ENCODE results near the gene ECEL1.

Gene ECEL1

GRCh38 chr2:232532419-232532818 lies 44.8 kb upstream of the ECEL1 start:
- Histone ChIP-seq H3K27me3 (replicated peaks; ENCODE audit: control insufficient read depth, insufficient read depth, low read length) (no peaks in the 10 kb centered on the region; the same call in 1 of the 2 replicates), H3K36me3 (ENCODE audit: control insufficient read depth, insufficient read depth, low read length) (no peaks in the 10 kb centered on the region), H3K4me3 (replicated peaks; ENCODE audit: low read depth, low read length) (no peak overlapping the region)
- no peak for TF ChIP-seq CTCF (IDR thresholded peaks at IDR 0.05; ENCODE audit: insufficient read depth, low read length, poor library complexity, severe bottlenecking)
- no peak for DNase-seq (ENCODE audit: extremely low read depth, insufficient read length)

GRCh38 chr2:232530626-232531260 lies 43.1 kb upstream of the ECEL1 start:
- Histone ChIP-seq H3K4me3 (replicated peaks; ENCODE audit: low read depth, low read length) (no peak overlapping the region), H3K36me3 (ENCODE audit: control insufficient read depth, insufficient read depth, low read length) (no peaks in the 10 kb centered on the region), H3K27me3 (replicated peaks; ENCODE audit: control insufficient read depth, insufficient read depth, low read length) (no peaks in the 10 kb centered on the region; the same call in 1 of the 2 replicates)
- no peak for TF ChIP-seq CTCF (IDR thresholded peaks at IDR 0.05; ENCODE audit: insufficient read depth, low read length, poor library complexity, severe bottlenecking)
- DNase-seq (ENCODE audit: extremely low read depth, insufficient read length), result no peak

- Histone ChIP-seq H3K36me3 (ENCODE audit: control insufficient read depth, insufficient read depth, low read length) (no peaks in the 10 kb centered on the region), H3K27me3 (replicated peaks; ENCODE audit: control insufficient read depth, insufficient read depth, low read length) (no peaks in the 10 kb centered on the region; the same call in 1 of the 2 replicates), H3K4me3 (replicated peaks; ENCODE audit: low read depth, low read length) (no peak overlapping the region)
- no peak for DNase-seq (ENCODE audit: extremely low read depth, insufficient read length)
- TF ChIP-seq CTCF (IDR thresholded peaks at IDR 0.05; ENCODE audit: insufficient read depth, low read length, poor library complexity, severe bottlenecking), result no peak
Observed at GRCh38 chr2:232529806-232530547, 42.3 kb upstream of the ECEL1 start.

- DNase-seq (ENCODE audit: extremely low read depth, insufficient read length), result no peak
- no peak for TF ChIP-seq CTCF (IDR thresholded peaks at IDR 0.05; ENCODE audit: insufficient read depth, low read length, poor library complexity, severe bottlenecking)
Observed at GRCh38 chr2:232528746-232529460, 41.3 kb upstream of the ECEL1 start.

GRCh38 chr2:232527905-232528470 lies 40.4 kb upstream of the ECEL1 start:
- Histone ChIP-seq H3K27me3 (replicated peaks; ENCODE audit: control insufficient read depth, insufficient read depth, low read length) (peaks cover 1% of the 10 kb centered on the region; the same call in 1 of the 2 replicates), H3K4me3 (replicated peaks; ENCODE audit: low read depth, low read length) (no peak overlapping the region), H3K36me3 (ENCODE audit: control insufficient read depth, insufficient read depth, low read length) (no peaks in the 10 kb centered on the region)
- no peak for DNase-seq (ENCODE audit: extremely low read depth, insufficient read length)
- TF ChIP-seq CTCF (IDR thresholded peaks at IDR 0.05; ENCODE audit: insufficient read depth, low read length, poor library complexity, severe bottlenecking), result no peak

More at GRCh38 chr2:232528746-232529460, 41.3 kb upstream of the ECEL1 start:
- H3K36me3 ChIP-seq (ENCODE audit: control insufficient read depth, insufficient read depth, low read length), result no peaks in the 10 kb centered on the region
- H3K4me3 ChIP-seq (replicated peaks; ENCODE audit: low read depth, low read length), result no peak overlapping the region
- peaks cover 1% of the 10 kb centered on the region; the same call in 1 of the 2 replicates for H3K27me3 ChIP-seq (replicated peaks; ENCODE audit: control insufficient read depth, insufficient read depth, low read length)
